ENCODE measurements around the gene F2RL3. TPM values are rescaled to one million over a fixed set of nuclear protein-coding genes. Genes with fewer than 3 reads are reported as not detected.

F2RL3 gene
- total RNA-seq, 6 experiments from 2014 or later, result 0.07 to 0.62 (median 0.28) TPM

DNA sequence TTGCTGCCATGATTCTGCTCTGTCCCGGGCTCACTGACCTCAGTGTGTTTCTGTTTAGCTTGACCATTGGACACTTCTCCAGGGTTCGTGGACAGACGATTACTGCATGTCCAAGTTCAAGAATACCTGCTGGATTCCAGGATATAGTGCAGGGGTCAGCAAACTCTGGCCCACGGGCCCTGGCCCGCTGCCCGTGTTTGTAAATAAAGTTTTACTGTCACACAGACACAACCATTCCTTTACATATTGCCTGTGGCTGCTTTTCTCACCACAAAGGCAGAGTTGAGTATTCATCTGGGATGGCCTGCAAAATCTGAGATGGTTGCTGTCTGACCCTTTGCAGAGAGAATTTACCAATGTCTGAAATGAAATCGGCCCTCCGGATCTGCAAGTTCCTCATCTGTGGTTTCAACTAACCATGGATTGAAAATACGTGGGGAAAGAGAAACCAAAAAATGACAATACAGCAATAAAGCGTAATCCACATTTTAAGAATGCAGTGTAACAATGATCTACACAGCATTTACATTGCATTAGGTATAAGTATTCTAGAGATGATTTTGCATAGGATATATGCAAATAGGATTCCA, 25.9 kb upstream of the F2RL3 start:
- Histone ChIP-seq H3K4me3 (no peak overlapping the region), H3K4me1 (no peaks in the 10 kb centered on the region), H3K27me3 (no peaks in the 10 kb centered on the region), H3K27ac (no peak overlapping the region), H3K9me3 (no peaks in the 10 kb centered on the region), H3K36me3 (peaks cover 0 to 35% (median 3%) of the 10 kb centered on the region in 4 donors)
- no peak for TF ChIP-seq POLR2A (IDR thresholded peaks at IDR 0.05)
- TF ChIP-seq, protein P1, sequence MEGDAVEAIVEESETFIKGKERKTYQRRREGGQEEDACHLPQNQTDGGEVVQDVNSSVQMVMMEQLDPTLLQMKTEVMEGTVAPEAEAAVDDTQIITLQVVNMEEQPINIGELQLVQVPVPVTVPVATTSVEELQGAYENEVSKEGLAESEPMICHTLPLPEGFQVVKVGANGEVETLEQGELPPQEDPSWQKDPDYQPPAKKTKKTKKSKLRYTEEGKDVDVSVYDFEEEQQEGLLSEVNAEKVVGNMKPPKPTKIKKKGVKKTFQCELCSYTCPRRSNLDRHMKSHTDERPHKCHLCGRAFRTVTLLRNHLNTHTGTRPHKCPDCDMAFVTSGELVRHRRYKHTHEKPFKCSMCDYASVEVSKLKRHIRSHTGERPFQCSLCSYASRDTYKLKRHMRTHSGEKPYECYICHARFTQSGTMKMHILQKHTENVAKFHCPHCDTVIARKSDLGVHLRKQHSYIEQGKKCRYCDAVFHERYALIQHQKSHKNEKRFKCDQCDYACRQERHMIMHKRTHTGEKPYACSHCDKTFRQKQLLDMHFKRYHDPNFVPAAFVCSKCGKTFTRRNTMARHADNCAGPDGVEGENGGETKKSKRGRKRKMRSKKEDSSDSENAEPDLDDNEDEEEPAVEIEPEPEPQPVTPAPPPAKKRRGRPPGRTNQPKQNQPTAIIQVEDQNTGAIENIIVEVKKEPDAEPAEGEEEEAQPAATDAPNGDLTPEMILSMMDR (IDR thresholded peaks at IDR 0.05), result no peak
- no peak for DNase-seq
- intact Hi-C loops (cut with DNase I), result no loop called here
- peak in 1 of 4 donors; percentile 20 for ATAC-seq
- WGBS (ENCODE audit: insufficient coverage, low coverage, low lambda C conversion rate, missing lambda C conversion rate), result 59% methylated on average over 10 of the region's 10 CpGs

DNA sequence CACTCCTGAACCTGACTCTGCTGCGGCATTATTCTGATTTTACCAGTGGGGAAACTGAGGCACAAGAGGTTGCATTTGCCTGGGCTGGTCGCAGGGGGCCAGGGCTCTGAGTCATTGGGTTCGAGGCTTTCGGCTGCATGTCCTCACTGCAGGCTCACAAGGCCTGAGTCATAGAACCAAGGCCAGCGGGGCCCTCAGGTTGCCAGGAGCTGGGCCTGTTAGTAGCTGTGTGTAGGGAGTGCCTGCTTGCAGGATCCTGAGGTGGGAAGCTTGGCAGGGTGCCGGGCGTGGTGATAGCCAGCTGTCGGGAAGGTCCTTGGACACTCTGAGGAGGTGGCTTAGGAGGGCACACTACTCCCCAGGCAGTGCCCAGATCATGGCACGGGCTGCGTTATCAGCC, 21.6 kb upstream of the F2RL3 start:
- H3K27ac ChIP-seq, result no peak overlapping the region
- intact Hi-C loops (cut with DNase I), result no loop called here
- no peaks in the 10 kb centered on the region for H3K9me3 ChIP-seq
- no peak for TF ChIP-seq POLR2A (IDR thresholded peaks at IDR 0.05)
- TF ChIP-seq, protein P1 (IDR thresholded peaks at IDR 0.05), result no peak
- peaks cover 0 to 56% (median 10%) of the 10 kb centered on the region in 4 donors for H3K36me3 ChIP-seq
- no peak for ATAC-seq
- no peaks in the 10 kb centered on the region for H3K27me3 ChIP-seq
- no peaks in the 10 kb centered on the region for H3K4me1 ChIP-seq
- no peak overlapping the region for H3K4me3 ChIP-seq
- WGBS (ENCODE audit: insufficient coverage, low coverage, low lambda C conversion rate, missing lambda C conversion rate), result no CpG with 5 or more reads among the region's 10 CpGs
- no peak for DNase-seq

DNA sequence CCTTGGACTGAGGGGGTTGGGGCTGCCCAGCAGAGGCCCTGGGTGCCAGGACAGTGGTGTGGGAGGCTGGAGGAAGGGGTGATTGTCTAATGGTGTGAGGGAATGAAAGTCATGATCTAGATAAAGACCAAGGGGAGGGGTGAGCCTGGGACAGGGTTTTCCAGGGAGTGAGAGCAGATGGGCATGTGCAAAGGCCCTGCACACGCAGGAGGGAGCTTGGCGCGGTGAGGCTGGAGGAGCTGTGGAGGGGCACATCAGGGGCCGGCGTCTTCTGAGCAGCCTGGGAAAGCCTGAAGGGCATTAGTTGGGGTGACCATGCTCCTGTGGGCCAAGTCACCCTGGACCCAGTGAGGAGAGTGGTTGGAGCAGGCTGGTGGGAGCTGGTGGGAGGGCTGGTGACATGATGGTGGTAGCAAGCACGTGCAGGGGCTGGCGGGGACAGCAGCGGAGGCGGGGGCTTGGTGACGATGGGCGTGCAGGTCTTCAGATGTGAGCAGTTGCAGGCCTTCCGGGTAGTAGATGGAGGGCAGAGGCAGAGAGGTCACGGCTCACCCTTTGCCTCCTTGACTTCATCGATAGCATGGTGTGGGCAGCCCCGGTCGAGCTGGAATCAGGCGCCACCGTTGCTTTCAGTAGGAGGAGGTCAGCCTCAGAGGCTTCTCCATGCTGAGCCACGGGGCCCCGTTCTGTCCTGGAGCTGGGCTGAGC, 20.2 kb upstream of the F2RL3 start:
- 88% methylated on average over 5 of the region's 20 CpGs for WGBS (ENCODE audit: insufficient coverage, low coverage, low lambda C conversion rate, missing lambda C conversion rate)
- H3K36me3 ChIP-seq, result peaks cover 0 to 58% (median 9%) of the 10 kb centered on the region in 4 donors
- no peak overlapping the region for H3K4me3 ChIP-seq
- no peak for ATAC-seq
- H3K27ac ChIP-seq, result no peak overlapping the region
- no peak for DNase-seq
- no peaks in the 10 kb centered on the region for H3K27me3 ChIP-seq
- intact Hi-C loops (cut with DNase I), result no loop called here
- TF ChIP-seq POLR2A (IDR thresholded peaks at IDR 0.05), result no peak
- TF ChIP-seq, protein P1 (IDR thresholded peaks at IDR 0.05), result no peak
- no peaks in the 10 kb centered on the region for H3K4me1 ChIP-seq
- H3K9me3 ChIP-seq, result no peaks in the 10 kb centered on the region

DNA sequence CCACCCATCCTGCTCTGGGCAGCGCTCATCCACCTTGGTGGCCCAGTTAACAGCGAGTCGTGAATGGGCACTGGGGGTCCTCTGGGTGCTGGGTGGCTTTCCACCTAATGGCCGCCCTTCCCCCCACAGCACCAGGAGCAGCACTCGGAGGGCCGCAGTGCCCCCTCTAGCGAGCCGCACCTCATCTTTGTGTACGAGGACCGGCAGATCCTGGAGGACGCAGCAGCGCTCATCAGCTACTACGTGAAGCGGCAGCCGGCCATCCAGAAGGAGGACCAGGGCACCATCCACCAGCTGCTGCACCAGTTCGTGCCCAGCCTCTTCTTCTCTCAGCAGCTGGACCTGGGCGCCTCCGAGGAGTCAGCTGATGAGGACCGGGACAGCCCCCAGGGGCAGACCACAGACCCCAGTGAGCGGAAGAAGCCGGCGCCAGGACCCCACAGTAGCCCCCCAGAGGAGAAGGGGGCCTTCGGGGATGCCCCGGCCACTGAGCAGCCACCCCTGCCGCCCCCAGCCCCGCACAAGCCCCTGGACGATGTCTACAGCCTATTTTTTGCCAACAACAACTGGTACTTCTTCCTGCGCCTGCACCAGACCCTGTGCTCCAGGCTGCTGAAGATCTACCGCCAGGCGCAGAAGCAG, 19.3 kb upstream of the F2RL3 start:
- WGBS (ENCODE audit: insufficient coverage, low coverage, low lambda C conversion rate, missing lambda C conversion rate), result 93% methylated on average over 5 of the region's 30 CpGs
- TF ChIP-seq, protein P1 (IDR thresholded peaks at IDR 0.05), result no peak
- TF ChIP-seq POLR2A (IDR thresholded peaks at IDR 0.05), result no peak
- Histone ChIP-seq H3K9me3 (no peaks in the 10 kb centered on the region), H3K27ac (no peak overlapping the region), H3K4me1 (no peaks in the 10 kb centered on the region), H3K4me3 (no peak overlapping the region), H3K36me3 (peaks cover 0 to 52% (median 9%) of the 10 kb centered on the region in 4 donors), H3K27me3 (no peaks in the 10 kb centered on the region)
- ATAC-seq, result no peak
- DNase-seq, result no peak
- intact Hi-C loops (cut with DNase I), result no loop called here
